Measurements from ENCODE around the gene LHFPL3.

GRCh38 chr7:104528142-104528541, 199.7 kb downstream of the LHFPL3 start:
- TF ChIP-seq, protein P1, sequence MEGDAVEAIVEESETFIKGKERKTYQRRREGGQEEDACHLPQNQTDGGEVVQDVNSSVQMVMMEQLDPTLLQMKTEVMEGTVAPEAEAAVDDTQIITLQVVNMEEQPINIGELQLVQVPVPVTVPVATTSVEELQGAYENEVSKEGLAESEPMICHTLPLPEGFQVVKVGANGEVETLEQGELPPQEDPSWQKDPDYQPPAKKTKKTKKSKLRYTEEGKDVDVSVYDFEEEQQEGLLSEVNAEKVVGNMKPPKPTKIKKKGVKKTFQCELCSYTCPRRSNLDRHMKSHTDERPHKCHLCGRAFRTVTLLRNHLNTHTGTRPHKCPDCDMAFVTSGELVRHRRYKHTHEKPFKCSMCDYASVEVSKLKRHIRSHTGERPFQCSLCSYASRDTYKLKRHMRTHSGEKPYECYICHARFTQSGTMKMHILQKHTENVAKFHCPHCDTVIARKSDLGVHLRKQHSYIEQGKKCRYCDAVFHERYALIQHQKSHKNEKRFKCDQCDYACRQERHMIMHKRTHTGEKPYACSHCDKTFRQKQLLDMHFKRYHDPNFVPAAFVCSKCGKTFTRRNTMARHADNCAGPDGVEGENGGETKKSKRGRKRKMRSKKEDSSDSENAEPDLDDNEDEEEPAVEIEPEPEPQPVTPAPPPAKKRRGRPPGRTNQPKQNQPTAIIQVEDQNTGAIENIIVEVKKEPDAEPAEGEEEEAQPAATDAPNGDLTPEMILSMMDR (IDR thresholded peaks at IDR 0.05) = no peak
- no peak for TF ChIP-seq POLR2A (IDR thresholded peaks at IDR 0.05)

Data from adrenal gland (tissue), 5 donors.